NCI-H1694 (cell line): ENCODE measurements around the gene CUX1.
"Not testable (repeated sequence)": the region's sequence is repeated elsewhere in the genome, so short reads cannot be mapped to it uniquely, and the experiment has no call there.

Source experiments
- DNase-seq: peaks from one replicate; lab custom pipeline; 2025; lab: John Stamatoyannopoulos, UW

The CUX1 gene

DNA sequence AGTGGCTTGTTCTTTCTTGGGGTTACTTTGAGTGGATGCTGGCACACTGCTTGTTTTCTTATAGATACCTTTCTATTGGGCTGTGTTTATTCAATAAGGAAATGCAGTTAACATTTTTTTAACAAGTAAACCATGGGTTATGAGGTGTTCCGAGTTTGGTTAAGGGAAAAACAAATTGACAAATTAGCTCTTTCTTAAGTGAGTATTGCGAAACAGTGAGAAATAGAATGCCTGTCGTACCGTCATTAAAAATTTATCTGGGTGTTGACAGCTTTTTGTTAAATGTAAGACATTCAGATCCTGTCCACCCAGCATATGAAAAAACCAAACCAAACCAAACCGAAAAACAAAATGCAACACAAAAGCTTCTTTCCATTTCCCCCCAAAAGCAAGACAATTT lies 6.2 kb downstream of the CUX1 start:
- DNase-seq, result no peak

GRCh38 chr7:101824440-101824839 lies 7.0 kb downstream of the CUX1 start:
- no peak for DNase-seq

DNA sequence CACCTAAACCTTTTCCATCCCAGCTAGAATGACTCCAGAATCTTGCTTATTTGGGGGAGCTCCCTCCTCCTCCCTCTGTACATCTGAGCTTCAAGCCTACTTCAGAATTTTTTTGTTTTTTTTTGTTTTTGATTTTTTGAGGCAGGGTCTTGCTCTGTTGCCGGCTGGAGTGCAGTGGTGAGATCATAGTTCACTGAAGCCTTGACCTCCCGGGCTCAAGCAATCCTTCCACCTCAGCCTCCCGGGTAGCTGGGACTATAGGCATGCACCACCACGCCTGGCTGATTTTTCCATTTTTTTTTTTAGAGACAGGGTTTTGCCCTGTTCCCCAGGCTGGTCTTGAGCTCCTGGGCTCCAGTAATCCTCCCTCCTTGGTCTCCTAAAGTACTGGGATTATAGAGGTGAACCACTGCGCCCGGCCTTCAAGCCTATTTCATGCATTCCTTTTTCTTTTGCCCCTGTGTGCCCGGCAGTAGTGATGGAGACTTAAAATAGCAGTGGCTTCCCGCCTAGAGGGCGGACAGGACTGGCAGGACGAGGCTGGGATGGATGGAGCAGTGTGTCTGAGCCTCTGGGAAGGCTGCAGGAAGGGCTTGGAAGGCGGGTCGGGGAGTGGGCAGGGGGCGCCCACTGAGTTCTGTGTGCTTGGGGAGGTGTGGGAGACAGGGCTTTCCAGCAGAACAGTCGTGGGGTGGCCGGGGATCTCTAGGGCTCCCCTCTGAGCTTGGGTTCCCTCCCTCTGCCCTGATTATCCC lies 8.8 kb downstream of the CUX1 start:
- no peak for DNase-seq

DNA sequence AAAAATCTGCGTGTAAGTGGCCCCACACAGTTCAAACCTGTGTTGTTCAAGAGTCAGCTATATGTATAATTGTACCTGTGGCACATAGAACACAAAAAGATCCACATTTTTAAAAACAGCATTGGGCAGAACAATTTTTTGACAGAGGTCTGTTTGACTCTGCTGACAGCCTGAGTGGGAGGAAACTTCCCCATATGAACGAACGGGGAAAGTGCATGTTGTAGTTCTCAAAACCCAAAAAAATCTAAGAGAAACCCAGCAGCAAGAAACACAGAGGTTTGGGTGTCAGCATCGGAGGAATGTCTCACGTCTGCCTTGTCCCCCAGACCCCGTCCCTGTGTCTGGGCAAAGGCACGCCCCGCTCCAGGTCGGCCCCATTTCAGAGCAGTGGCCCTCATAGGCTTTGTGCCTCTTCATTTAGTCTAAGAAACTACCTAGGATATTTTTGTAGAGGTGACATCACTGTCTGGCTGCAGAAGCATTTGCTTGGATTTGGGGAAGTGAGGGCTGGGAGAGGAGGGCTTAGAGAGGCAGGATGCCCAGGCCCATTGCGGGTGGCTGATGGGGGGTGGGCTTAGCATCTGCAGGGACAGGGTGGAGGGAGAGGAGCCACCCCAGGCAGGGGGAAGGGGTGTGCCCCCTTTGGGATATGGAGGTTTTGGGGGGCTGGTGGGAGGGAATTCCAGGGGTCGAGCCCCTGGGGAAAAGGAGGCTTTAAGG lies 11.0 kb downstream of the CUX1 start:
- DNase-seq, result no peak

DNA sequence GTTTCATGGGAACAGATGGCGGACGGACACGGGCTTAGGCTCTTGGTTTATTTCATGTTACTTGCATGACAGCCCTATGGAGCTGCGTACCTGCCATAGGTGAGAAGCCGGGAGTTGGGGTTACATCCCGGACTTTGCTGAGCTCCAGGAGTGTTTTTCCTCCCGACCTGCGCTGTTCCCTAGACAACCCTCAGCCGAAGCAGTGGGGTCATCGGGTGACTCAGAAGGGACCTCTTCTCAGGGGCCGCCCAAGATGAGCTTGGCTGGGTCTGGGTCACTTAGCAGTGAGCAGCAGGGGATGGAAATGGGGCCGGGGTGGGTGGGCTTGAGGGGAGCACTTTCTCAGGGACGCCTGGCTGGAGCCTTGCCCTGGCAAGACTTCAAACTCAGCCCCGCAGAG lies 11.9 kb downstream of the CUX1 start:
- DNase-seq, result no peak

GRCh38 chr7:101829821-101830220 lies 12.4 kb downstream of the CUX1 start:
- no peak for DNase-seq

DNA sequence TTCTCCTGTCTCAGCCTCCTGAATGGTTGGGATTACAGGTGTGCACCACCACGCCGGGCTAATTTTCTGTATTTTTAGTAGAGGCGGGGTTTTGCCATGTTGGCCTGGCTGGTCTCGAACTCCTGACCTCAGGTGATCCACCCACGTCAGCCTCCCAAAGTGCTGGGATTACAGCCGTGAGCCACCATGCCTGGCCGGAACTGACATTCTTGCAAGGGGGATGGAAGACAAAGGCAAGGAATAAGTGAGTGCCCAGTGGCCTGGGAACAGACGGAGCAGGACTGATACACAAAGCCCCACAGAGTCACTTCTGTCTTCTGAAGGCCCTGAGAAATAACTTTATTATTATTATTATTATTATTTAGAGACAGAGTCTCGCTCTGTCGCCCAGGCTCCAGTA lies 14.0 kb downstream of the CUX1 start:
- DNase-seq, result not testable (repeated sequence)

GRCh38 chr7:101832205-101832631 lies 14.8 kb downstream of the CUX1 start:
- DNase-seq, result no peak

DNA sequence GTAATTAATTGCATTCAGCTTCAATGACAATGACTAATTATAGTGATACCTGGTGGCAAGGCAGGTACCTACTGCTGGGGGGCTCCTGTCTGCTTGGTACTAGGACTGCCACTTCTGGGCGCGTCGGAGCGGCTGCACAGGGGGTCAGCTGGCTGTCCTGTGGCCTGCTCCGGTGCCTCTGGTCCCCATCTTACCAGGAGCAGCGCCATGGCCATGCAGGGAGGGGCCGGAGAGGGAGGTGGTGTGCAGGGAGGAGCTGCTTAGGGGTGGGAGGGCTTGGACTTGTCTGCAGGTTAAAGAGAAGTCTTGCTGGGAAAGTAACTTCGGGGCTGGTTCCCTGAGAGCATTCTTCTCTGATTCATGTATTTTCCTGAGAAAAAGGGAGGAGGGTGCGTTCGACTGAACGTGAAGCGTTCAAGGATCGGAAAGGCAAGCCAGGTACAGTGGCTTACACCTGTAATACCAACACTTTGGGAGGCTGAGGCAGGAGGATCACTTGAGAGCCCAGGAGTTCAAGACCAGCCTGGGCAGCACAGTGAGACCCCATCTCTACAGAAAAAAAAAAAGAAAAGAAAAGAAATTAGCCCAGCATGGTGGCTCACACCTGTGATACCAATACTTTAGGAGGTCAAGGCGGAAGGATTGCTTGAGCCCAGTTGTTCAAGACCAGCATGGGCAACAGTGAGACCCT lies 15.4 kb downstream of the CUX1 start:
- no peak for DNase-seq

GRCh38 chr7:101833799-101834198 lies 16.4 kb downstream of the CUX1 start:
- no peak for DNase-seq

- no peak for DNase-seq
Measured at GRCh38 chr7:101835136-101835535, 17.7 kb downstream of the CUX1 start.

- DNase-seq, result not testable (repeated sequence)
Measured at GRCh38 chr7:101837433-101837832, 20.0 kb downstream of the CUX1 start.

- no peak for DNase-seq
Measured at GRCh38 chr7:101838837-101839483, 21.5 kb downstream of the CUX1 start.

DNA sequence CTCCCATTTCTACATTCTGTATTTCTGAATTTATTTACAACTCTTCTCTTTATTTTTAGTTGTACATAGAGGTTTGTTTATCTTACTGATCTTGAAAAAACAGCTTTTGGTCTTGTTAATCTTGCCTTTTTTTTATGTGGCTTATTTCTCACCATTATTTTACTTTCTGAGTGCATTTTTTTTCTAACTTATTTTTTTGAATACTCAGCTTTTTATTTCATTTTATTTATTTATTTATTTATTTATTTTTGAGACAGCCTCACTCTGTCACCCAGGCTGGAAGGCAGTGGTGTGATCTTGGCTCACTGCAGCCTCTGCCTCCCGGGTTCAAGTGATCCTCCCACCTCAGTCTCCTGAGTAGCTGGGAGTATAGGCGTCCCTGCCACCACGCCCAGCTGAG lies 23.9 kb downstream of the CUX1 start:
- no peak for DNase-seq

DNA sequence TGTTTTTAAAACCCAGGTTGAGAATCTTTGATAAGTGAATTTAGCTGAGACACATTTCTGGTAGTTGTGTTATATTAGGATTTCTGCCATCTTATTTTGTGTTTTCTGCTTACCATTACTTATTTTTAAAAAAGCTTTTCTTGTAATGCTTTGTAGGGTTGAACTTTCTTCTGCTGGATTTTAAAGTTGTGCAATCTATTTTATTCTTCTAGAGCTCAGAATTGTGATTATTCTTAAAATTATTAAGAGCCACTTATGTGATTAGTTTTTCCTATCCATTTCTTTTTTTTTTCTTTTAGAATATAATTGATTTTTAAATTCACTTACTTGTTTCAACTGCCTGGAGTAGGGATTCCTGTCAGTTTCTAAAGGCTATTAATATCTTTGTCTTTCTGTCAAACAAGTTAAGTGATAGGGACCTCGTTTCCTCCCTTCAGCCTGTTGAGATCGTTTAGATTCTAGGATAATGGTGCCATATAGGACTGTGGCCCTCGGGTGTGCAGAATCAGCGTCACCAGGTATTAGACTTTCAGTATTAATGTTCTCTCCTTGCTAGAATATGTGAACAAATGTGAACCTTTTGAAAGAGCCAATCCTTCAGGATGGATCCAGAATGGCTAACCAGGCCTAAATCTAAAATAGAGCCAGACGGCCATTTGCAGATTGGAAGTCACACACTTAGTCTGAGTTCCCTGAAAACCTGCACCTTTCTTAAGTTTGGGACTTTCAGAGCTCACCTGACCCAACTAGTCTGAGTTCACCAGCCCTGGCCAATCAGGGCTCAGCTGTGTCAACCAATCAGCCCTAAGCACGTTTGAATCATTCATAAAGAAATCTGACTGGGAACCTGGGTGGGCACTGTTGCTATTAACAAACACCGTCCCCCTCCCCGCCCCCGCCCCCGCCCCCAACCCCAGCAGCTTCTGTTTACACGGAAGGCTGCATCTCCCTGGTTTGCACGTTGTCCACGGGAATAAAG lies 26.2 kb downstream of the CUX1 start:
- DNase-seq, result no peak

DNA sequence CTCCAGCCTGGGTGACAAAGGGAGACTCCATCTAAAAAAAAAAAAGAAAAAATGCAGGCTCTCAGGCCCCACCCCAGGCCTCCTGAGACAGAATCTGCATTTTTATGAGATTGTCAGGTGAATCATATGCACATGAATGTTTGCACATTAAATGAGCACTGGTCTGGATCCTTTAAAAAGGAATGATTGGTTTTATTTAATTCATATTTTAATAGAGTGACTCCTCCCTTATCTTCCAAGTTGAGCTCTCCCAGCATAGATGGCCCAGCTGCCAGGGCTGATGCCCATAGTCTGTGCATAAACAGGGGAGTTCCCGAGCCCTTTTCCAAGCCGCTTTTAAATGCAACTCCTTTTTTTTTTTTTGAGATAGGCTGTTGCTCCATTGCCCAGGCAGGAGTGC lies 28.5 kb downstream of the CUX1 start:
- DNase-seq, result no peak

- DNase-seq, result no peak
Measured at GRCh38 chr7:101846800-101847538, 29.5 kb downstream of the CUX1 start.

GRCh38 chr7:101848208-101848951 lies 31.0 kb downstream of the CUX1 start:
- no peak for DNase-seq

GRCh38 chr7:101849314-101849713 lies 31.9 kb downstream of the CUX1 start:
- not testable (repeated sequence) for DNase-seq

GRCh38 chr7:101852364-101852763 lies 34.9 kb downstream of the CUX1 start:
- not testable (repeated sequence) for DNase-seq
